Pulmonary artery endothelial cell (primary cell): ENCODE results near the gene ZNF541. TPM values are rescaled to one million over a fixed set of nuclear protein-coding genes. Genes with fewer than 3 reads are reported as not detected.

Experiments
- DNase-seq: peaks from one replicate; pipeline ENCODE4 v3.0.0-alpha.2; 2011; ENCODE audit warnings: low read depth, low spot score
- total RNA-seq: library from RNA; depleted of rRNA; stranded (reverse); fragments of >200 nt; gene quantifications from 2 replicates; pipeline ENCODE4 v1.2.3, GENCODE V29; 2014

The ZNF541 gene
- total RNA-seq, 1 donor from 2014 or later: 0.07 TPM

DNA sequence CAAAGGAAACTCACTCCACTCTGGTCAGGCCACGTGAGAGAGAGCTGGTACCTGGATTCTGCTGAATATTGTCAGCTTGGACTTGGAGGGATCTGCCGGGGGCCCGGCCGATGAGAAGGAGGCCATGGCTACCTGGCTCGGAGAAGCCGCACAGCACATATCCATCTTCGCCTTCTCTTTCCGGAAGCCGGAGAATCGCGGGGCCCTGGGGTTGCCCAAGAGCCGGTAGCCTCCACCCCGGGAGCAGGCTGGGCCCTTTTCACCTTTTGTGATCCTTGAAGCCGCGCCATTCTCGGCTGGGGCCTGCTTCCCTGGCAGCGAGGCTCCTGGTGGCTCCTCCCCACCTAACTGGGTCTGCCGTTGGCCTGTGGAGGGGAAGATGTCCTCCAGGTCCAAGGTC is 28.9 kb downstream of the ZNF541 start:
- no peak for DNase-seq

DNA sequence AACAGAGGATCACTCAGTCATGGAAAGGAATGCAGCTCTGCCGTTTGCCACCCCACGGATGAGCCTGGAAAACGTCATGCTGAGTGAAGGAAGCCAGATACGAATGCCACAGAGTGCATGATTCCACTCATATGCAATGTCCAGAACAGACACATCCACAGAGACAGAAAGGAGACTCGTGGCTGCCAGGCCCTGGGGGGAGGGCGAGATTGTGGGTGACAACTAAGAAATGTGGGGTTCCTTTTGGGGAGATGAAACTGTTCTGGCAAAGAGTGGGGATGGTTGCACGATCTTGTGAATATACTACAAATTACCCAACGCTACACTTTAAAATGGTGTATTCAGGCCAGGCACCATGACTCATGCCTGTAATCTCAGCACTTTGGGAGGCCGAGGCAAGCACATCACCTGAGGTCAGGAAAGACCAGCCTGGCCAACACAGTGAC is 30.9 kb downstream of the ZNF541 start:
- no peak for DNase-seq

DNA sequence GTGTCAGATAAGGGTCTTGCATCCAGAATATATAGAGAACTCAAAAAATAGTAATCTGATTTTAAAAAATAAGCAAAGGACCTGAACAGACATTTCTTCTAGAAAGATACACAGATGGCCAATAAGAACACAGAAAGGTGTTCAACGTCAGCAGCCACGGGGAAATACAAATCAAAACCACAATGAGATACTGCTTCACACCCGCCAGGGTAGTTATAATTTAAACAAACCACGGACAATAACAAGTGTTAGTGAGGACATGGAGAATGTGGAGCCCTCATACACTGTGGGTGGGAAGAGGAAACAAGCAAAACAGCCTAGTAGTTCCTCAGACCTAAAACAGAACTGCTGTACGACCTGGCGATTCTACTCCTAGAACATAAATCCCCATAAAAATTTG is 31.4 kb downstream of the ZNF541 start:
- no peak for DNase-seq

DNA sequence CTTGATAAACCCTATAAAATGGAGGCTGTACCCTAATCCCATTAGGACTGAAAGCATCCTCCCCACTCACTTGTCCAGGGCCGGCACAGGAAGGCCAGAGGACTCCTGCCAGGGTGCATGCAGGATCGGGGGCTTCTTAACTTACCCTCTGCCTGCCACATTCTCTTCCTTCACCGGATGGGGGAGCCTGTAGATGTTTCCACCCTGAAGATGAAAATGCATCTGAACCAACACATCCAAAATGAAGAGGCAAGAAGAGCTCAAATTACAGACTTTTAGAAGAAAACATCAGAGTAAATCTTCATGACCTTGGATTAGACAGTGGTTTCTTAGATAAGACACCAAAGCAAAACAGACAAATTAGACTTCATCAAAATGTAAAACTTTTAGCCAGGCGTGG is 32.2 kb downstream of the ZNF541 start:
- no peak for DNase-seq

DNA sequence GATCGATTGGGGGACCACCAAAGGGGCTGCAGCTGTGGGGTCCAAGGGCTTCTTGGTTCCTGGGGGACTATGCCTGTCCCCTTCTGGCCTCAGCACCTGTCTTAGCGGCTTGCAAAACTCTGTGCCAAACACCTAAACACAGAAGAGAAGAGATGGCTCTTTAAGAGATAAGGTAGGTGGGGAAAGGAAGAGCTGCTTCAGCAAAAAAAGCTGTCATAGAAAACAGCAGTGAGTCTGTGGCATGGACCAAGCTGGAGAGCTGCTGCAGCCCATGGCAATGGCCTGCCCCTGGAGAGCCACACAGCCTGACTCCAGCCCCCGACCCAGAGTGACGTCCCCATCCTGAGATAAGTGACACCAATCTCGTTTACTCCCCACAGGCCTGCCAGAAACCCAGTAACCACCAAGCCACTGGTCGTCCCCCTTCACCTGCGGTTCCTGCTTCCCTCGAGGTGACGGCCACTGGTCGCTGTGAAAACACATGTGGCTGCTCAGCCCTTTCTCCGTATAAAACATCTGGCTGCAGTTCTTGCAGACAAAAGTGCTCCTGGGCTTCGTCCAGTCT is 33.1 kb downstream of the ZNF541 start:
- DNase-seq: no peak

DNA sequence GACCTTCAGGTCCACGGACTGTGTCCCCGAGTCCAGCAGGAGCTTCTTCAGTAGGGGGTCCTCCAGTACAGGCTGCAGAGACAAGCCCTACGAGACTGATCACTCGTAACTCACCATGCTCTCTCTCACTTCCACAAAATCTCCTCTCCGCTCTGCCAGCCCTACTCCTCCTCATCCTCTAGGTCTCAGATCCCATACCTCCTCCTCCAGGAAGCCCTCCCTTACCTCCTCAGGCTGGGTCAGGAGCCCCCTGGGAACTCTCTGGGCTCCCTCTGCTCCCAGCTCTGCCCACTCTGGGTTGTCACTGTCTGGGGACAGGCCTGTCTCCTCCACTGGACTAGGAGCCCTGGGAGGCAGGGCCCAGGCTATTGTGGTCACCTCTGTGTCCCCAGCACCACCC is 34.1 kb downstream of the ZNF541 start:
- no peak for DNase-seq

DNA sequence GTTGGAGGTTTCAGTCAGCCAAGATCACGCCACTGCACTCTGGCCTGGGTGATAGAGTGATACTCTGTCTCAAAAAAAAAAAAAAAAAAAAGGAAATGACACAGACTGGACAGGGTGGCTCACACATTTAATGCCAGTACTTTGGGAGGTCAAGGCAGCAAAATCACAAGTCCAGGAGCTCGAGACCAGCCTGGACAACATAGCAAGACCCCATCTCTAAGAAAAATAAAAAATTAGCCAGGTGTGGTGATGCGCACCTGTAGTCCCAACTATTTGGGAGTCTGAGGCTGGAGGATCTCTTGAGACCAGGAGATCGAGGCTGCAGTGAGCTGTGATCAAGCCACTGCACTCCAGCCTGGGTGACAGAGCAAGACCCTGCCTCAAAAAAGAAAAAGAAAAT is 35.5 kb downstream of the ZNF541 start:
- no peak for DNase-seq

DNA sequence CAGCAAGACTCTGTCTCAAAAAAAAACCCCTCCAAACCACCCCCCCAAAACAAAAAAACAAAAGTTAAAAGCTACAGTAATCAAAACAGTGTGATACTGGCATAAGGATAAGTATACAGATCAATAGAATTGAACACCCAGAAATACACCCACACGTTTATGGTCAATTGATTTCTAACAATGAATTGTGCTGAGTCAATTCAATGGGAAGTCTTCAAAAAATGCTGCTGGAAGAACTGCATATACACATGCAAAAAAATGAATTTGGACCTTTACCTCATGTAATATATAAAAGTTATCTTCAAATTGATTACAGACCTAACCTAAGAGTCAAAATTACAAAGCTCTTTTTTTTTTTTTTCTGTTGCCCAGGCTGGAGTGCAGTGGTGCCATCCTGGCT is 38.3 kb downstream of the ZNF541 start:
- DNase-seq: no peak

DNA sequence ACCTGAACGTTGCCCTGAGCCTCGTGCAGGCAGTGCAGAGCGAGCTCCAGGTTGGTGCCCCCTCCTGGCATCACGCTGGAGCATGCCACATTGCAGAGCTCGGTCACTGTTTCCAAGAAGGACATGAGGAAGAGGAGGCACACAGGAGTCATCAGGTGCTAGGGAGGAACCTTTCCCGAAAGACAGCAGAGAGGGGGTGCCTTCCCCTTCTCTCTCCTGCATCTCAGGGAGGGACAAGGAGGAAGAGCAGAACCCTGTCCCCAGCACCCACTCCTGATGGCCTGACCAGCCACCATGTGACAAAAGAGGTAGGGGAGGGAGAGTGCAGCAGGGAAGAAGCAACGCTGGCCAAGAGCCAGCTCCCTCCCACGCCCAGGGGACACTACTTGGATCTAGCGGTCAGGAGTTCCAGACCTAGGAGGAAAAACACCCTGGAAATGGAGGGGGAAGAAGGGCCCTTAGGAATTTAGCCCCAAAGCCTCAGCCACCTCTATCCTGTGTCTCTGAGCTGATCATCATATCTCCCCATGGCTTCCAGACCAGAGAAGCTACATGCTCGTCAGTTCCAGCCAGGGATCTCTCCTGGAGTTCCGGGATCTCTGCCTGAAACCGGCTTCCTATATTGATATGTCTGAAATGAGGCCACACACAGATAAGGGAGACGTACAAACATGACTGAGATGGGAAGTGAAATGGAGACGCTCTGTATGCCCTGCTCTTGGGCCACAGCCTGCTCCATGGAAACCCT is 41.1 kb downstream of the ZNF541 start:
- DNase-seq: no peak

DNA sequence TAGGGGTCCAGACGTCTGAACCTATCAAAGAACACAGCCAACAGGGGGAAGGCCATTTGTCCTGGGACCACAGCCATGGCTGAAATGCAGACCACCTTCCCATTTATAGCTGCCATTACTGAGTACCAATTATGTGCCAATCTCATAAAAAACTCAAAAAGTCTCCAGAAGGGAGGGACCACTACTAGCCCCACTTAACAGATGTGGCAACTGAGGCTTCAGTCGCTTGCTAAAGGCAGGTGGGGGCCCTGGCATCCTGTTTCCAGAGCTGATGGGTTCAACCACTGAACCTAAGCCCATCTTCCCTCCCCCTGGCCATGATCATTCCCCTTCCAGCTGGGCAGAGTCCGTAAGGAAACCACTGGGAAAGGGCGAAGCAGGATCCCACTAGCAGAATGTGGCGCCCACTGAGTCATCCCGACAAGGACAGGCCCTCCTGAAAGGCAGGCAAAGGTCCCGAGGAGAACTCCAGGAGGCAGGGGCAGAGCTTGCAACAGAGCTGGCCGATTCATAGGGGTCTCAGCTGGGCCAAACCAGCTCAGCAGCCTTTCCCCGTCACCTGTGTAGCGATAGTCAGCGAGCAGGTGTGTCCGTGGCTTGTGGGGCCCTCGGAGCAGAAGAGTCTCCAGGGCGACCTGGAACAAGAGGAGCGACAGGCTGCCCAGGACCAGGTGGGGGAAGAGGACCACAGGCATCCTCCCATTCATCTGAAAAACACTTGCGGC is 43.8 kb downstream of the ZNF541 start:
- DNase-seq: no peak

DNA sequence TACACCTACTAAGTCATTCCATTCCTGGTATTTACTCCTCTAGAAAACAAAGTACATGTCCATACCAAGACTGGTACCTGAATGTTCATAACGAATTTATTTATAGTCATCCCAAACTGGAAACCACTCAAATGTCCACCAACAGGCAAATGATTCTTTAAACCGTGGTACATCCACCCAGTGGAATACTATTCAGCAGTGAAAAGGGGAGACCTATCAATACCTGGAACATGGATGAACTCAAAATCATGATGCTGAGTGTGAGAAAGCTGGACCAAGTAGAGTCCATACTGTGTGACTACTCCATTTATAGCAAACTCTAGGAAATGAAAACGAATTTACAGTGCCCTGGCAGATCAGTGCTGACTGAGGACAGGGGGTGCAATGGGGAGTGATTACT is 46.1 kb downstream of the ZNF541 start:
- no peak for DNase-seq

DNA sequence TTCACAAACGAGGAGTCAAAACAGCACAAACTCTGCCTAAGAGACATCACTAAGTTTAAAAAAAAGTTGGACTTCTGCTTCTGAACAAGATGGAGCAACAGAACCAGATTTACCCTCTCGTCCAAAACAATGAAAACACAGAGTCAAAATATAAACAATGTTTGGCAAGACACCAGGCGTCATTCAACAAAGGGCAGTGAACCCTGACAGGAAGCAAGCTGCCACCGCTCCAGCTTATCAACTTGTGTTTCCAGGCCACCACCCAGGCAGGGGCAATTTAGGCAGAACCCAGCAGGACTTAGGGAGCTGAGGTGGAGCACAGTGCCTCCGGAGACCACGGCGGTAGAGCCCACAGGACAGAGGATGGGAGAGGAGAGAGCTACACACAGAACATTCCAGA is 49.5 kb downstream of the ZNF541 start:
- DNase-seq: peak; percentile 24

Other genes starting within 250 kb of the ZNF541 start
- 0.07 TPM in 1 of 2 replicates, not detected in the other for gene C5AR2, start 241.0 kb downstream of the ZNF541 start, total RNA-seq
- 7.1 and 12.7 TPM in 2 replicates for gene DHX34, start 223.8 kb downstream of the ZNF541 start, total RNA-seq
- 0.07 TPM in 1 of 2 replicates, not detected in the other for gene MEIS3, start 153.6 kb downstream of the ZNF541 start, total RNA-seq
- not detected in 2 replicates for gene SLC8A2, start 101.3 kb downstream of the ZNF541 start, total RNA-seq
- 3.7 and 7.1 TPM in 2 replicates for gene KPTN, start 88.9 kb downstream of the ZNF541 start, total RNA-seq
- gene NAPA, start 58.1 kb downstream of the ZNF541 start, total RNA-seq: 59.7 and 76.2 TPM in 2 replicates
- 4.2 and 5.4 TPM in 2 replicates for gene BICRA, start 36.0 kb upstream of the ZNF541 start, total RNA-seq
- 97.5 and 98.8 TPM in 2 replicates for gene EHD2, start 140.3 kb upstream of the ZNF541 start, total RNA-seq
- 73.4 and 129 TPM in 2 replicates for gene NOP53, start 172.4 kb upstream of the ZNF541 start, total RNA-seq
- 212 and 296 TPM in 2 replicates for gene SELENOW, start 205.6 kb upstream of the ZNF541 start, total RNA-seq
- gene TPRX1, start 231.4 kb upstream of the ZNF541 start, total RNA-seq: not detected in 2 replicates
- not detected in 2 replicates for gene CRX, start 248.8 kb upstream of the ZNF541 start, total RNA-seq